Hepatocyte (in vitro differentiated cells): ENCODE measurements around the gene SHANK3. TPM values are rescaled to one million over a fixed set of nuclear protein-coding genes. Genes with fewer than 3 reads are reported as not detected.

Experiments used
- DNase-seq: peaks from one replicate; pipeline ENCODE4 v3.0.0-alpha.2; 2016; ENCODE audit warnings: low spot score
- H2AFZ ChIP-seq: fragments of 200-600 bp; sonication (generic); 2 replicates; pipeline ENCODE4 v1.6.0; 2016; ENCODE audit warnings: antibody characterized with exemption, mild to moderate bottlenecking
- H3K27ac ChIP-seq: fragments of 200-600 bp; sonication (generic); 2 replicates; pipeline ENCODE4 v1.5.1; 2016; ENCODE audit warnings: mild to moderate bottlenecking
- H3K27me3 ChIP-seq: fragments of 200-600 bp; sonication (generic); 2 replicates; pipeline ENCODE4 v1.6.1; 2016
- H3K36me3 ChIP-seq: fragments of 200-600 bp; sonication (generic); replicated peaks from 2 replicates; pipeline ENCODE4 v1.5.1; 2016; ENCODE audit warnings: low read depth; ENCODE audit not compliant: insufficient read depth
- H3K4me1 ChIP-seq: fragments of 200-600 bp; sonication (generic); 2 replicates; pipeline ENCODE4 v1.5.1; 2016; ENCODE audit warnings: mild to moderate bottlenecking, moderate library complexity; ENCODE audit not compliant: insufficient read depth
- H3K4me2 ChIP-seq: fragments of 200-600 bp; sonication (generic); 2 replicates; pipeline ENCODE4 v1.6.0; 2016
- H3K4me3 ChIP-seq: fragments of 200-600 bp; sonication (generic); 2 replicates; pipeline ENCODE4 v1.5.1; 2016; ENCODE audit warnings: mild to moderate bottlenecking
- H3K79me2 ChIP-seq: fragments of 200-600 bp; sonication (generic); 2 replicates; pipeline ENCODE4 v1.6.0; 2017; ENCODE audit warnings: mild to moderate bottlenecking
- H3K9me2 ChIP-seq: fragments of 200-600 bp; sonication (generic); replicated peaks from 2 replicates; pipeline ENCODE4 v1.6.0; 2017; ENCODE audit warnings: mild to moderate bottlenecking; ENCODE audit not compliant: insufficient read depth
- H3K9me3 ChIP-seq: fragments of 200-600 bp; sonication (generic); 2 replicates; pipeline ENCODE4 v1.5.1; 2016; ENCODE audit warnings: low read depth, mild to moderate bottlenecking
- H4K20me1 ChIP-seq: fragments of 200-600 bp; sonication (generic); 2 replicates; pipeline ENCODE4 v1.6.0; 2016; ENCODE audit warnings: mild to moderate bottlenecking; ENCODE audit not compliant: insufficient read depth, poor library complexity, severe bottlenecking
- EZH2 ChIP-seq: fragments of 200-600 bp; sonication (generic); IDR thresholded peaks from 2 replicates; pipeline ENCODE4 v1.6.1; 2016; ENCODE audit warnings: antibody characterized with exemption, mild to moderate bottlenecking, borderline replicate concordance
- EZH2phosphoT487 ChIP-seq: fragments of 200-600 bp; sonication (generic); IDR thresholded peaks from one replicate; pipeline ENCODE4 v1.6.1; 2018; ENCODE audit warnings: antibody characterized with exemption, mild to moderate bottlenecking, low read depth, moderate library complexity; ENCODE audit not compliant: unreplicated experiment, severe bottlenecking
- WGBS: methylation state at CpG from one replicate; pipeline ENCODE4 v1.1.6; 2016; ENCODE audit warnings: low lambda C conversion rate; ENCODE audit errors: missing lambda C conversion rate; 5-methylcytosine and 5-hydroxymethylcytosine counted together
- polyA plus RNA-seq: library from polyadenylated mRNA; unstranded; fragments of >200 nt; fragmentation: Nextera tagmentation; extraction: Ambion mirVana; gene quantifications from 2 replicates; pipeline ENCODE4 v1.2.1, GENCODE V29; 2016
- total RNA-seq: library from RNA; depleted of rRNA; stranded (reverse); fragments of >200 nt; gene quantifications from 2 replicates; pipeline ENCODE4 v1.2.3, GENCODE V29; 2014
- TF ChIP-seq, protein P1 (sequence below): fragments of 200-600 bp; sonication (generic); IDR thresholded peaks from 2 replicates; pipeline ENCODE4 v1.5.1; 2016; ENCODE audit warnings: antibody characterized with exemption, mild to moderate bottlenecking; ENCODE audit not compliant: poor library complexity

Gene SHANK3
- total and polyA plus RNA-seq, 2 experiments from 2014 or later: 1.9 to 2.9 TPM

DNA sequence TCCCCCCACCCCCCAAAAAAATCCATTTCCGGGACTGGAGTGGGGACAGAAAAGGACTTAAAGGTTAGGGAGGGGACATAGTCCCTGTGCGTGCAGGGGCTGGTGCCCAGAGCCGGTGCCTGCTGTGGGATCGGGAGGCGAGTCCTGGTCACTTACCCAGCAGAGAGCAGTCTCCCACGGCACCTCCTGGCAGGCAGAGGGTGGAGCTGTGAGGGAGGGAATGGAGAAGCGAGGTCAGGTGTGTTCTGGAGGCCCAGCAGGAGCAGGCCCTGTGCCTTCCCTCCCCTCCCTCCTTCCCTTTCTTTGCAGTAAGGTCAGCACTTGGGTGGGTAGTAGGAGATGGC is 28.4 kb downstream of the SHANK3 start:
- no peaks in the 10 kb centered on the region for H3K36me3 ChIP-seq
- no peaks in the 10 kb centered on the region for H3K79me2 ChIP-seq
- no peaks in the 10 kb centered on the region for H4K20me1 ChIP-seq
- peaks cover 19% of the 10 kb centered on the region for H3K4me1 ChIP-seq
- H3K9me3 ChIP-seq: no peaks in the 10 kb centered on the region
- peak overlapping the region; percentile 21 for H3K4me2 ChIP-seq
- WGBS: 89% methylated on average over 7 of the region's 7 CpGs
- no peaks in the 10 kb centered on the region for H3K9me2 ChIP-seq
- no peak overlapping the region for H2AFZ ChIP-seq
- no peak for DNase-seq
- no peaks in the 10 kb centered on the region for H3K27me3 ChIP-seq
- no peak for TF ChIP-seq EZH2
- TF ChIP-seq EZH2phosphoT487: no peak
- TF ChIP-seq, protein P1, sequence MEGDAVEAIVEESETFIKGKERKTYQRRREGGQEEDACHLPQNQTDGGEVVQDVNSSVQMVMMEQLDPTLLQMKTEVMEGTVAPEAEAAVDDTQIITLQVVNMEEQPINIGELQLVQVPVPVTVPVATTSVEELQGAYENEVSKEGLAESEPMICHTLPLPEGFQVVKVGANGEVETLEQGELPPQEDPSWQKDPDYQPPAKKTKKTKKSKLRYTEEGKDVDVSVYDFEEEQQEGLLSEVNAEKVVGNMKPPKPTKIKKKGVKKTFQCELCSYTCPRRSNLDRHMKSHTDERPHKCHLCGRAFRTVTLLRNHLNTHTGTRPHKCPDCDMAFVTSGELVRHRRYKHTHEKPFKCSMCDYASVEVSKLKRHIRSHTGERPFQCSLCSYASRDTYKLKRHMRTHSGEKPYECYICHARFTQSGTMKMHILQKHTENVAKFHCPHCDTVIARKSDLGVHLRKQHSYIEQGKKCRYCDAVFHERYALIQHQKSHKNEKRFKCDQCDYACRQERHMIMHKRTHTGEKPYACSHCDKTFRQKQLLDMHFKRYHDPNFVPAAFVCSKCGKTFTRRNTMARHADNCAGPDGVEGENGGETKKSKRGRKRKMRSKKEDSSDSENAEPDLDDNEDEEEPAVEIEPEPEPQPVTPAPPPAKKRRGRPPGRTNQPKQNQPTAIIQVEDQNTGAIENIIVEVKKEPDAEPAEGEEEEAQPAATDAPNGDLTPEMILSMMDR: no peak
- peak overlapping the region; percentile 68 for H3K27ac ChIP-seq
- no peak overlapping the region for H3K4me3 ChIP-seq

DNA sequence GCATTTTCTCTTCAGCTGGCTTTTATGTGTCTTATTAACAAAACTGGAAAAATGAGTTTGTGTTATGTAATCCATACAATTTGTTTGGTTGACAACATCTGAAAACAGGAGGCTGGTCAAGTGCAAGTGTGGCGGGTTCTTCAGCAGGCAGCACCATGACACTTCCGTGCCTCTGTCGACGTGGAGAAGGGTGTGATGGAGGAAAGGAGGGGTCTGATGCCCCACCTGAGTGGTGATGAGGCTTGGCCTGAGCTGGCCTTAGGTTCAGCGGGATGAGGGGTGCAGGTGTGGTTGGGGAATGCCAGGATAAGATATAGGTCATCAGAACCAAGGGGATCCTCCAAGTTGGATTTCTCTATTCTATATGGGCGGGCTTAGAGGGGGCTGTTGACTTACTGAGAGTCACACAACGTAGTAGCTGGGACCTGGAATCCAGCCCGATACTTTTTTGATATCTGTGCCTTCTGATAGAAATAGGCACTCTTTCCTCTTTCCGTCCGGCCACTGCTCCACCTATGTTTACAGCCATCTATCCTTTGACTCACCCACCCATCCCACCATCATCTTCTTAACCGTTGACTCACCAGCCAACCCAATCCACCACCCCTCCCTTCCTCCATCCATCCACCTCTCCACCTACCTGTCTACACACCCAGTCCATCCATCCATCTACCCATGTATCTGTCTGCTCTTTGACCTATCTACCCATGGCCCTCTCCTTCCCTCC is 29.0 kb downstream of the SHANK3 start:
- Histone ChIP-seq H4K20me1 (no peaks in the 10 kb centered on the region), H3K4me3 (no peak overlapping the region), H3K27me3 (no peaks in the 10 kb centered on the region), H2AFZ (no peak overlapping the region), H3K36me3 (no peaks in the 10 kb centered on the region), H3K9me2 (no peaks in the 10 kb centered on the region), H3K4me2 (no peak overlapping the region), H3K79me2 (no peaks in the 10 kb centered on the region), H3K9me3 (no peaks in the 10 kb centered on the region), H3K27ac (peak overlapping the region; percentile 68), H3K4me1 (peaks cover 19% of the 10 kb centered on the region)
- WGBS: 91% methylated on average over 11 of the region's 11 CpGs
- TF ChIP-seq, protein P1: no peak
- no peak for TF ChIP-seq EZH2
- no peak for TF ChIP-seq EZH2phosphoT487
- no peak for DNase-seq

DNA sequence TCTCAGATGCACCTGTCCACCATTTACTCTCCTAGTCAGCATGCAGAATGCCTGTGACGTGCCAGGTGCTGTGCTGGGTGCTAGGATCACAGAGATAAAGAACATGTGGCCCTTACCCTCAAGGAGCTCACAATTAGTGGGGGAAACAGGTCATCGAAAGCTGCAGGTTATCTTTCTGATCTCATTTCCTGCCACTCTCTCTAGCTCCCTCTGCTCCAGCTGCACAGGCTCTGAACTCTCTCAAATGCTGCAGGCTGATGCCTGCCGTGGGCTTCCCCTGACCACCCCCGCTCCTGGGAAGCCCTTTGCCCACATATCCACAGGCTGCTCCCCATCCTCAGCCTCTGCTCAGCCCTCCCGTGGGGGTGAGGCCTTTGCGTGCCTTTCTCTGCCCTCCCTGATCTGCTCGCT is 29.6 kb downstream of the SHANK3 start:
- WGBS: 63% methylated on average over 7 of the region's 7 CpGs
- Histone ChIP-seq H3K36me3 (no peaks in the 10 kb centered on the region), H3K27ac (no peak overlapping the region), H3K4me1 (peaks cover 16% of the 10 kb centered on the region), H2AFZ (no peak overlapping the region), H3K27me3 (no peaks in the 10 kb centered on the region), H3K79me2 (no peaks in the 10 kb centered on the region), H4K20me1 (no peaks in the 10 kb centered on the region), H3K4me3 (no peak overlapping the region), H3K9me2 (no peaks in the 10 kb centered on the region), H3K4me2 (no peak overlapping the region), H3K9me3 (no peaks in the 10 kb centered on the region)
- DNase-seq: no peak
- TF ChIP-seq EZH2phosphoT487: no peak
- TF ChIP-seq, protein P1: no peak
- no peak for TF ChIP-seq EZH2
